Endothelial cell of umbilical vein (primary cell): ENCODE measurements around the gene CDC23. TPM values are rescaled to one million over a fixed set of nuclear protein-coding genes. Genes with fewer than 3 reads are reported as not detected.

ENCODE experiments used
- BruUV-seq: library from RNA; stranded (reverse); fragments of 400-500 nt; replicated peaks from 2 replicates; lab custom pipeline; 2021; lab: Mats Ljungman, UMichigan
- CTCF ChIA-PET: fragments of 300-600, 350-600 bp; sonication (Branson Sonifier 250); formaldehyde crosslinking; loops from one replicate; lab custom pipeline; 2021; ENCODE audit warnings: antibody characterized with exemption, inconsistent platforms; lab: Charles Lee
- POLR2A ChIA-PET: fragments of 300-600, 350-600 bp; sonication (Branson Sonifier 250); formaldehyde crosslinking; loops from one replicate; lab custom pipeline; 2021; ENCODE audit warnings: antibody characterized with exemption, inconsistent platforms; lab: Charles Lee
- DNase-seq: peaks from one replicate; pipeline ENCODE4 v3.0.0-alpha.2; 2011; ENCODE audit warnings: low read depth, low spot score
- FAIRE-seq: peaks from 2 replicates; lab custom pipeline; 2011; peaks lifted over from hg19 to GRCh38; lab: Jason Lieb, UNC
- H2AFZ ChIP-seq: 2 replicates; pipeline ENCODE4 v1.6.0; 2012; ENCODE audit warnings: low read depth, low read length, control low read depth, inconsistent platforms
- H3K27ac ChIP-seq: 2 replicates; pipeline ENCODE4 v1.5.1; 2011; ENCODE audit warnings: low read depth, mild to moderate bottlenecking, control low read depth, low read length, moderate library complexity; ENCODE audit not compliant: insufficient read depth
- H3K27me3 ChIP-seq, 2 experiments: 2 replicates each; pipeline versions ENCODE4 v1.6.0 to v1.6.1; 2011; ENCODE audit warnings: low read length in 2 of 2, mixed read lengths in 1 of 2; ENCODE audit not compliant: control insufficient read depth in 2 of 2, insufficient read depth in 2 of 2
- H3K36me3 ChIP-seq, 2 experiments: 2 replicates in 1 of 2; 3 replicates in 1 of 2; pipeline ENCODE4 v1.5.1; 2011; ENCODE audit warnings: low read length in 2 of 2, mild to moderate bottlenecking in 1 of 2, moderate library complexity in 1 of 2; ENCODE audit not compliant: control insufficient read depth in 2 of 2, insufficient read depth in 2 of 2; ENCODE audit errors: extremely low read depth in 1 of 2
- H3K4me1 ChIP-seq: 3 replicates; pipeline ENCODE4 v1.5.1; 2011; ENCODE audit warnings: mild to moderate bottlenecking, low read length; ENCODE audit not compliant: control insufficient read depth, insufficient read depth; ENCODE audit errors: extremely low read depth
- H3K4me2 ChIP-seq: 2 replicates; pipeline ENCODE4 v1.6.1; 2011; ENCODE audit warnings: low read length, control low read depth, mixed read lengths; ENCODE audit not compliant: insufficient read depth
- H3K4me3 ChIP-seq, 3 experiments: fragments of 200-600 bp in 1 of 3; sonication (generic), shearing (Covaris generic) in 1 of 3; replicated peaks in 1 of 3; 2 replicates each; pipeline ENCODE4 v1.5.1; 2011 to 2016; ENCODE audit warnings: control low read depth in 3 of 3, low read length in 3 of 3, mild to moderate bottlenecking in 2 of 3, inconsistent platforms in 1 of 3, low read depth in 1 of 3, moderate library complexity in 1 of 3; ENCODE audit not compliant: insufficient read depth in 1 of 3
- H3K79me2 ChIP-seq: 2 replicates; pipeline ENCODE4 v1.6.0; 2012; ENCODE audit warnings: low read length, inconsistent platforms; ENCODE audit not compliant: control insufficient read depth, insufficient read depth
- H3K9ac ChIP-seq: replicated peaks from 2 replicates; pipeline ENCODE3; 2011; ENCODE audit warnings: low read length, control low read depth; ENCODE audit not compliant: insufficient read depth; ENCODE audit errors: extremely low read depth
- H3K9me1 ChIP-seq: replicated peaks from 3 replicates; pipeline ENCODE4 v1.6.0; 2011; ENCODE audit warnings: mild to moderate bottlenecking, low read length; ENCODE audit not compliant: control insufficient read depth, insufficient read depth; ENCODE audit errors: extremely low read depth
- H3K9me3 ChIP-seq: replicated peaks from 2 replicates; pipeline ENCODE4 v1.5.1; 2012; ENCODE audit warnings: low read length, inconsistent platforms; ENCODE audit not compliant: control insufficient read depth, insufficient read depth
- H4K20me1 ChIP-seq: replicated peaks from 2 replicates; pipeline ENCODE3; 2011; ENCODE audit warnings: mild to moderate bottlenecking, low read length; ENCODE audit not compliant: control insufficient read depth, insufficient read depth; ENCODE audit errors: extremely low read depth
- EZH2 ChIP-seq: IDR thresholded peaks from 2 replicates; pipeline ENCODE4 v1.6.1; 2012; ENCODE audit warnings: borderline replicate concordance, low read depth, mild to moderate bottlenecking, moderate library complexity, low read length, inconsistent platforms; ENCODE audit not compliant: severe bottlenecking
- FOS ChIP-seq: IDR thresholded peaks from 2 replicates; pipeline ENCODE4 v1.6.1; 2011; ENCODE audit warnings: mild to moderate bottlenecking, low read length, moderate library complexity, borderline replicate concordance; ENCODE audit not compliant: insufficient read depth
- GATA2 ChIP-seq: IDR thresholded peaks from 2 replicates; pipeline ENCODE4 v1.7.0; 2011; ENCODE audit warnings: low read depth, mild to moderate bottlenecking, moderate library complexity, mixed read lengths, low read length; ENCODE audit not compliant: insufficient read length, insufficient read depth
- JUN ChIP-seq: IDR thresholded peaks from 2 replicates; pipeline ENCODE4 v1.6.1; 2011; ENCODE audit warnings: borderline replicate concordance, low read depth; ENCODE audit not compliant: insufficient read length, insufficient read depth
- MYC ChIP-seq: IDR thresholded peaks from one replicate; pipeline ENCODE4 v1.6.1; 2011; ENCODE audit warnings: mild to moderate bottlenecking, low read depth, low read length
- POLR2A ChIP-seq: IDR thresholded peaks from 2 replicates; pipeline ENCODE4 v1.6.1; 2012; ENCODE audit warnings: low read depth, mild to moderate bottlenecking, control low read depth, low read length
- POLR2AphosphoS5 ChIP-seq: IDR thresholded peaks from 2 replicates; pipeline ENCODE4 v1.6.1; 2012; ENCODE audit warnings: low read depth, mild to moderate bottlenecking, control low read depth, low read length, moderate library complexity; ENCODE audit not compliant: insufficient read depth
- dilution Hi-C: fragments of 300-500 bp; cut with MboI; formaldehyde crosslinking; loops from one replicate; pipeline ENCODE4 v1.15.0; 2019; ENCODE audit warnings: low sequenced_read_pairs; ENCODE audit not compliant: extremely low pct_ligation_motif_present
- intact Hi-C: fragments of 100-400 bp; cut with micrococcal nuclease; formaldehyde crosslinking; loops from one replicate; pipeline ENCODE4 v1.10.0; 2022
- polyA plus RNA-seq, 4 experiments: library from polyadenylated mRNA; depleted of rRNA in 3 of 4; stranded (reverse) in 3 of 4; unstranded in 1 of 4; fragments of >200 nt; gene quantifications; 2 replicates each; pipeline versions ENCODE4 v1.2.1 to v1.2.3, GENCODE V29; 2011 to 2012; ENCODE audit warnings: missing spikeins in 1 of 4
- total RNA-seq: library from RNA; stranded (reverse); gene quantifications from 2 replicates; pipeline ENCODE4 v1.2.3, GENCODE V29; 2021
- TF ChIP-seq, protein P1 (sequence below): IDR thresholded peaks from 2 replicates; pipeline ENCODE4 v1.6.1; 2011; ENCODE audit not compliant: insufficient read depth, insufficient read length
- TF ChIP-seq, protein P2 (sequence below), 2 donors: IDR thresholded peaks; 1 replicate in 1 of 2; 2 replicates in 1 of 2; pipeline ENCODE4 v1.5.1; 2011; ENCODE audit warnings: low read length in 2 of 2, mild to moderate bottlenecking in 2 of 2, moderate library complexity in 2 of 2, control low read depth in 1 of 2, inconsistent platforms in 1 of 2, low read depth in 1 of 2; ENCODE audit not compliant: insufficient read depth in 1 of 2; ENCODE audit errors: extremely low read depth in 1 of 2

CDC23 gene
- total and polyA plus RNA-seq, 2 donors (not counting 3 experiments of a cell fraction or from before 2014, with no cell fraction given) = 28.5 to 41.2 TPM

DNA sequence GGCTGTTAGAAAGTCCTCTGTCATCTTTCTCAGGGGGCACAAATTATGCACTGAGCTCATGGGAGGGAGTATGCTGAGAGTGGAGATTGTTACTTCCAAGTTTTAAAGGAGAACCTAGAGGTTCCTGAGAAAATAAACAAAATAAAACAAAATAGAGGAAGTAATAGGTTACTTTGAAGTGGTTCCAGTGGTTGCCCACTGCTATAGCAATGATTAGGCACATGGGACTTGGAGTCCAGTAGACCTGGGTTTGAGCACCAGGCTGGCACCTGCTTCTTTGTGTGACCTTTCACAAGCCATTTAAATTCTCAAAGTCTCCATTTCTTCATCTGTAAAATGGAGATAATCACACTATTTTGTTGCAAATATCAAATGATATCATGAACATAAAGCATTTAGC lies 13.8 kb upstream of the CDC23 start:
- BruUV-seq = no TSS peak
- no peaks in the 10 kb centered on the region for H3K9me3 ChIP-seq
- H2AFZ ChIP-seq = no peak overlapping the region
- FAIRE-seq (no peak), DNase-seq (no peak)
- TF ChIP-seq POLR2AphosphoS5 (no peak), GATA2 (no peak)
- peaks cover 0 to 3% of the 10 kb centered on the region in 2 experiments for H3K27me3 ChIP-seq
- H3K27ac ChIP-seq = no peak overlapping the region
- H3K4me1 ChIP-seq = no peaks in the 10 kb centered on the region
- POLR2A ChIA-PET = no interaction called here
- H3K4me2 ChIP-seq = no peak overlapping the region
- H3K4me3 ChIP-seq = no peak overlapping the region
- H3K9ac ChIP-seq = no peak overlapping the region
- no peaks in the 10 kb centered on the region for H3K36me3 ChIP-seq
- no peaks in the 10 kb centered on the region for H4K20me1 ChIP-seq
- dilution Hi-C loops (no loop called here), intact Hi-C loops (no loop called here)
- H3K9me1 ChIP-seq = no peaks in the 10 kb centered on the region
- CTCF ChIA-PET = no interaction called here
- H3K79me2 ChIP-seq = no peaks in the 10 kb centered on the region

GRCh38 chr5:138224712-138225111 lies 11.6 kb upstream of the CDC23 start:
- POLR2A ChIA-PET = no interaction called here
- H3K9me1 ChIP-seq = no peaks in the 10 kb centered on the region
- TF ChIP-seq FOS (no peak), POLR2A (no peak), JUN (no peak), POLR2AphosphoS5 (no peak), MYC (no peak), EZH2 (no peak), GATA2 (no peak)
- TF ChIP-seq, protein P1, sequence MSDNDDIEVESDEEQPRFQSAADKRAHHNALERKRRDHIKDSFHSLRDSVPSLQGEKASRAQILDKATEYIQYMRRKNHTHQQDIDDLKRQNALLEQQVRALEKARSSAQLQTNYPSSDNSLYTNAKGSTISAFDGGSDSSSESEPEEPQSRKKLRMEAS = no peak
- TF ChIP-seq, protein P2, sequence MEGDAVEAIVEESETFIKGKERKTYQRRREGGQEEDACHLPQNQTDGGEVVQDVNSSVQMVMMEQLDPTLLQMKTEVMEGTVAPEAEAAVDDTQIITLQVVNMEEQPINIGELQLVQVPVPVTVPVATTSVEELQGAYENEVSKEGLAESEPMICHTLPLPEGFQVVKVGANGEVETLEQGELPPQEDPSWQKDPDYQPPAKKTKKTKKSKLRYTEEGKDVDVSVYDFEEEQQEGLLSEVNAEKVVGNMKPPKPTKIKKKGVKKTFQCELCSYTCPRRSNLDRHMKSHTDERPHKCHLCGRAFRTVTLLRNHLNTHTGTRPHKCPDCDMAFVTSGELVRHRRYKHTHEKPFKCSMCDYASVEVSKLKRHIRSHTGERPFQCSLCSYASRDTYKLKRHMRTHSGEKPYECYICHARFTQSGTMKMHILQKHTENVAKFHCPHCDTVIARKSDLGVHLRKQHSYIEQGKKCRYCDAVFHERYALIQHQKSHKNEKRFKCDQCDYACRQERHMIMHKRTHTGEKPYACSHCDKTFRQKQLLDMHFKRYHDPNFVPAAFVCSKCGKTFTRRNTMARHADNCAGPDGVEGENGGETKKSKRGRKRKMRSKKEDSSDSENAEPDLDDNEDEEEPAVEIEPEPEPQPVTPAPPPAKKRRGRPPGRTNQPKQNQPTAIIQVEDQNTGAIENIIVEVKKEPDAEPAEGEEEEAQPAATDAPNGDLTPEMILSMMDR (IDR thresholded peaks at IDR 0.05; ENCODE audit: extremely low read depth in 1 of 2, insufficient read depth in 1 of 2, low read depth in 1 of 2, low read length in 2 of 2) = no peak
- H4K20me1 ChIP-seq = no peaks in the 10 kb centered on the region
- CTCF ChIA-PET = interaction anchor here (1.1 to 5.4 kb wide), 5 partner anchors 12 to 279 kb away, joined by 3 to 105 read pairs (median 8); partner anchors contain the start of gene KDM3B
- H3K9me3 ChIP-seq = no peaks in the 10 kb centered on the region
- FAIRE-seq = no peak
- no peak overlapping the region for H3K4me2 ChIP-seq
- H3K27ac ChIP-seq = no peak overlapping the region
- no TSS peak for BruUV-seq
- no peak overlapping the region for H3K4me3 ChIP-seq
- H3K4me1 ChIP-seq = no peaks in the 10 kb centered on the region
- no peak for DNase-seq
- H3K36me3 ChIP-seq = no peaks in the 10 kb centered on the region
- no peak overlapping the region for H3K9ac ChIP-seq
- no peaks in the 10 kb centered on the region for H3K79me2 ChIP-seq
- no peaks in the 10 kb centered on the region for H3K27me3 ChIP-seq
- H2AFZ ChIP-seq = no peak overlapping the region
- dilution Hi-C loops (no loop called here), intact Hi-C loops (loop anchor here (5.0 kb wide), 2 partner anchors 113 to 128 kb away; partner anchors contain the start of genes FAM53C and KDM3B)
